ENCODE results near the gene RNF212B. TPM values are rescaled to one million over a fixed set of nuclear protein-coding genes. Genes with fewer than 3 reads are reported as not detected.

The RNF212B gene
- total RNA-seq, 1 experiment from 2014 or later: 0.39 TPM

DNA sequence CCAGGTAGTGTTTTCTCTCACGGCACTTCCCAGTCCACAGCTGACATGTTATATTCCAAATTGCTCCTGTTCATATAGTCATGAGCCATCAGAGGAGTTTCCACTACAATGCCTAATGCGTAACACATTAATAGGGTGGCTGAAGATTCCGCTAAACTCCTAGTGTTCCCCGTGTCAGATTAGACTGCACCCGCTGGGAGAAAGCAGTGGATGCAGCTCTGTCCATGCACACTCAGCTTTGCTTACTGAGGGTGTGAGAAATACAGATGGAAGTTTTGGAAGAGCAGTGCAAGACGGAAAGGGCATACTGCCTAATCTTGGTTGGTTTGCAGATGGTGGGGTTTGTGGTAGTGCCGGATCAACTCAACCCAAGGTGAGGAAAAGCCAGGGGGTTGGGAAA lies 59.4 kb downstream of the RNF212B start:
- Histone ChIP-seq H3K9me3 (ENCODE audit: control insufficient read depth, low read depth, low read length) (no peaks in the 10 kb centered on the region), H2BK20ac (ENCODE audit: low read depth, low read length, poor library complexity, severe bottlenecking) (no peak overlapping the region), H3K56ac (ENCODE audit: insufficient read length, low read depth, low read length) (no peak overlapping the region), H3K27ac (ENCODE audit: insufficient read length, low read depth, low read length) (no peak overlapping the region), H4K5ac (ENCODE audit: insufficient read length, low read depth, low read length) (no peak overlapping the region), H2BK12ac (ENCODE audit: insufficient read length, low read depth, low read length) (no peak overlapping the region), H3K27me3 (ENCODE audit: insufficient read depth, low read length) (peaks cover 44% of the 10 kb centered on the region), H3K23ac (ENCODE audit: insufficient read length, low read depth, low read length) (no peak overlapping the region), H3K79me2 (ENCODE audit: insufficient read depth, low read length) (no peaks in the 10 kb centered on the region), H2AK5ac (ENCODE audit: insufficient read length, low read length) (no peak overlapping the region), H3K9ac (ENCODE audit: extremely low read depth, insufficient read length, low read length) (no peak overlapping the region), H3K4ac (ENCODE audit: low read depth, low read length) (no peak overlapping the region), H3K4me2 (ENCODE audit: insufficient read depth, insufficient read length, low read length) (no peak overlapping the region), H4K8ac (replicated peaks; ENCODE audit: insufficient read length, low read depth, low read length) (no peak overlapping the region), H2BK120ac (ENCODE audit: low read depth, low read length, poor library complexity, severe bottlenecking) (no peak overlapping the region), H3T11ph (ENCODE audit: low read length) (no peak overlapping the region), H2BK5ac (ENCODE audit: insufficient read length, low read length) (no peak overlapping the region), H2AFZ (ENCODE audit: low read length) (no peak overlapping the region), H3K4me1 (ENCODE audit: insufficient read depth, low read length) (no peaks in the 10 kb centered on the region), H2BK15ac (ENCODE audit: low read depth, low read length) (no peak overlapping the region), H3K23me2 (ENCODE audit: insufficient read length, low read depth, low read length, poor library complexity, severe bottlenecking) (peaks cover 7% of the 10 kb centered on the region), H4K91ac (ENCODE audit: insufficient read length, low read depth, low read length) (no peak overlapping the region), H3K14ac (ENCODE audit: insufficient read depth, low read length) (no peak overlapping the region), H3K18ac (ENCODE audit: insufficient read length, low read depth, low read length) (no peak overlapping the region), H3K79me1 (ENCODE audit: insufficient read depth, low read depth, low read length, poor library complexity, severe bottlenecking) (no peaks in the 10 kb centered on the region), H4K20me1 (ENCODE audit: control insufficient read depth, insufficient read depth, insufficient read length) (no peaks in the 10 kb centered on the region)
- Mint-ChIP-seq H3K27ac (no peak overlapping the region), H3K36me3 (ENCODE audit: insufficient read depth in 1 of 3, low read depth in 3 of 3) (peaks cover 0 to 10% (median 0%) of the 10 kb centered on the region in 3 experiments; a peak in 1 of 7 replicates), H3K4me3 (no peak overlapping the region), H3K9me3 (peaks cover 0 to 5% of the 10 kb centered on the region in 2 experiments; a peak in 1 of 5 replicates), H3K27me3 (ENCODE audit: low read depth) (peaks cover 88% of the 10 kb centered on the region), H3K4me1 (peaks cover 21 to 29% of the 10 kb centered on the region in 2 experiments)
- TF ChIP-seq, protein P1, sequence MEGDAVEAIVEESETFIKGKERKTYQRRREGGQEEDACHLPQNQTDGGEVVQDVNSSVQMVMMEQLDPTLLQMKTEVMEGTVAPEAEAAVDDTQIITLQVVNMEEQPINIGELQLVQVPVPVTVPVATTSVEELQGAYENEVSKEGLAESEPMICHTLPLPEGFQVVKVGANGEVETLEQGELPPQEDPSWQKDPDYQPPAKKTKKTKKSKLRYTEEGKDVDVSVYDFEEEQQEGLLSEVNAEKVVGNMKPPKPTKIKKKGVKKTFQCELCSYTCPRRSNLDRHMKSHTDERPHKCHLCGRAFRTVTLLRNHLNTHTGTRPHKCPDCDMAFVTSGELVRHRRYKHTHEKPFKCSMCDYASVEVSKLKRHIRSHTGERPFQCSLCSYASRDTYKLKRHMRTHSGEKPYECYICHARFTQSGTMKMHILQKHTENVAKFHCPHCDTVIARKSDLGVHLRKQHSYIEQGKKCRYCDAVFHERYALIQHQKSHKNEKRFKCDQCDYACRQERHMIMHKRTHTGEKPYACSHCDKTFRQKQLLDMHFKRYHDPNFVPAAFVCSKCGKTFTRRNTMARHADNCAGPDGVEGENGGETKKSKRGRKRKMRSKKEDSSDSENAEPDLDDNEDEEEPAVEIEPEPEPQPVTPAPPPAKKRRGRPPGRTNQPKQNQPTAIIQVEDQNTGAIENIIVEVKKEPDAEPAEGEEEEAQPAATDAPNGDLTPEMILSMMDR (conservative IDR thresholded peaks at IDR 0.05): no peak
- no CpG with 5 or more reads among the region's 7 CpGs for WGBS (ENCODE audit: extremely low coverage, insufficient read length, low lambda C conversion rate)
- DNase-seq: no peak
